B cell (primary cell): ENCODE measurements around the gene ACAP2. TPM values are rescaled to one million over a fixed set of nuclear protein-coding genes. Genes with fewer than 3 reads are reported as not detected.

ENCODE experiments used
- ATAC-seq: fragments of 200-7000 bp; cut with Tn5 transposase; one replicate; pipeline ENCODE4 v1.10.0; 2021; ENCODE audit warnings: low read depth, mild to moderate bottlenecking, moderate number of reproducible peaks, moderate library complexity
- CTCF ChIA-PET: fragments of 350-600 bp; sonication (Branson Sonifier 250); formaldehyde crosslinking; loops from one replicate; lab custom pipeline; 2021; ENCODE audit warnings: antibody characterized with exemption, inconsistent platforms; lab: Charles Lee
- POLR2A ChIA-PET: fragments of 350-600 bp; sonication (Branson Sonifier 250); formaldehyde crosslinking; loops from one replicate; lab custom pipeline; 2021; ENCODE audit warnings: antibody characterized with exemption; lab: Charles Lee
- DNase-seq: peaks from one replicate; pipeline ENCODE4 v3.0.0; 2013
- H2AFZ ChIP-seq: 2 replicates; pipeline ENCODE4 v1.6.1; 2012; ENCODE audit warnings: mild to moderate bottlenecking, low read depth, low read length; ENCODE audit not compliant: insufficient read depth, poor library complexity, severe bottlenecking
- H3K27ac ChIP-seq, 2 donors: 1 replicate in 1 of 2; 2 replicates in 1 of 2; pipeline ENCODE4 v1.5.1; 2012 to 2013; ENCODE audit warnings: low read length in 2 of 2, mild to moderate bottlenecking in 2 of 2, moderate library complexity in 1 of 2
- H3K27me3 ChIP-seq, 4 experiments: fragments of 200-600 bp in 1 of 4; sonication (generic) in 1 of 4; replicated peaks in 1 of 4; 1 replicate in 2 of 4; 2 replicates in 2 of 4; pipeline versions ENCODE4 v1.6.1 to v1.7.0; 2013 to 2016; ENCODE audit warnings: low read length in 3 of 4, mild to moderate bottlenecking in 2 of 4, mixed read lengths in 1 of 4, moderate library complexity in 1 of 4; ENCODE audit not compliant: insufficient read depth in 4 of 4, control insufficient read depth in 3 of 4; ENCODE audit errors: control extremely low read depth in 1 of 4
- H3K36me3 ChIP-seq, 2 experiments: replicated peaks in 1 of 2; 1 replicate in 1 of 2; 2 replicates in 1 of 2; pipeline versions ENCODE4 v1.6.1 to v1.7.1; 2013; ENCODE audit warnings: low read length in 1 of 2; ENCODE audit not compliant: insufficient read depth in 2 of 2, control insufficient read depth in 1 of 2; ENCODE audit errors: control extremely low read depth in 1 of 2, extremely low read depth in 1 of 2
- H3K4me1 ChIP-seq, 2 donors: fragments of 200-600 bp in 1 of 2; sonication (generic) in 1 of 2; 1 replicate in 1 of 2; 2 replicates in 1 of 2; pipeline versions ENCODE4 v1.5.1 to v1.6.1; 2013 to 2017; ENCODE audit warnings: low read length in 2 of 2; ENCODE audit not compliant: control insufficient read depth in 2 of 2, insufficient read depth in 2 of 2
- H3K4me2 ChIP-seq: replicated peaks from 2 replicates; pipeline ENCODE3; 2012; ENCODE audit warnings: mild to moderate bottlenecking, low read depth, low read length; ENCODE audit not compliant: poor library complexity, severe bottlenecking
- H3K4me3 ChIP-seq, 5 experiments: fragments of 200-600 bp in 1 of 5; sonication (generic) in 1 of 5; 1 replicate in 3 of 5; 2 replicates in 2 of 5; pipeline versions ENCODE4 v1.5.1 to v1.7.0; 2011 to 2016; ENCODE audit warnings: low read length in 4 of 5, mild to moderate bottlenecking in 4 of 5, low read depth in 2 of 5, control low read depth in 1 of 5, moderate library complexity in 1 of 5; ENCODE audit not compliant: insufficient read depth in 1 of 5; ENCODE audit errors: control extremely low read depth in 1 of 5, extremely low read depth in 1 of 5
- H3K79me2 ChIP-seq: fragments of 200-600 bp; sonication (generic); one replicate; pipeline ENCODE4 v1.6.0; 2016; ENCODE audit warnings: low read length; ENCODE audit not compliant: control insufficient read depth, insufficient read depth
- H3K9ac ChIP-seq: fragments of 200-600 bp; sonication (generic); 2 replicates; pipeline ENCODE4 v1.6.1; 2017; ENCODE audit warnings: mild to moderate bottlenecking, low read length, moderate library complexity
- H3K9me3 ChIP-seq, 3 donors: one replicate each; pipeline versions ENCODE4 v1.6.1 to v1.7.1; 2013; ENCODE audit warnings: low read length in 2 of 3; ENCODE audit not compliant: control insufficient read depth in 2 of 3, insufficient read depth in 1 of 3; ENCODE audit errors: control extremely low read depth in 1 of 3
- H4K20me1 ChIP-seq: 2 replicates; pipeline ENCODE4 v1.6.0; 2012; ENCODE audit warnings: mild to moderate bottlenecking, low read length; ENCODE audit not compliant: insufficient read depth, control insufficient read depth, poor library complexity, severe bottlenecking
- H3K27ac Mint-ChIP-seq: one replicate; pipeline ENCODE4 v1.8.0; 2021; ENCODE audit warnings: mixed read lengths
- H3K27me3 Mint-ChIP-seq: one replicate; pipeline ENCODE4 v1.8.0; 2021; ENCODE audit warnings: mixed read lengths
- H3K4me1 Mint-ChIP-seq: one replicate; pipeline ENCODE4 v1.8.0; 2021; ENCODE audit warnings: mixed read lengths
- H3K4me3 Mint-ChIP-seq: one replicate; pipeline ENCODE4 v1.8.0; 2021; ENCODE audit warnings: mixed read lengths
- H3K9me3 Mint-ChIP-seq: one replicate; pipeline ENCODE4 v1.8.0; 2022; ENCODE audit warnings: mixed read lengths; ENCODE audit not compliant: insufficient read depth
- EZH2 ChIP-seq: IDR thresholded peaks from 2 replicates; pipeline ENCODE4 v1.6.1; 2012; ENCODE audit warnings: borderline replicate concordance, low read depth, mild to moderate bottlenecking, moderate library complexity, low read length; ENCODE audit not compliant: insufficient read depth, poor library complexity, severe bottlenecking
- WGBS: methylation state at CpG from one replicate; pipeline ENCODE4 v1.1.5; 2013; ENCODE audit warnings: missing lambda C conversion rate; ENCODE audit not compliant: insufficient coverage; 5-methylcytosine and 5-hydroxymethylcytosine counted together
- intact Hi-C: fragments of 100-400 bp; cut with micrococcal nuclease; formaldehyde crosslinking; loops from one replicate; pipeline ENCODE4 v1.10.0; 2022
- polyA plus RNA-seq: library from polyadenylated mRNA; depleted of rRNA; stranded (reverse); fragments of >200 nt; gene quantifications from 2 replicates; pipeline ENCODE4 v1.2.3, GENCODE V29; 2012
- total RNA-seq, 2 donors: library from RNA; stranded (reverse); fragments of 120-200 nt in 1 of 2; gene quantifications; 1 replicate in 1 of 2; 2 replicates in 1 of 2; pipeline versions ENCODE4 v1.2.3 to v1.2.4, GENCODE V29; 2013 to 2022
- TF ChIP-seq, protein P1 (sequence below): fragments of 200-600 bp; IDR thresholded peaks from one replicate; pipeline ENCODE4 v1.8.0; 2022; ENCODE audit warnings: antibody characterized with exemption, mild to moderate bottlenecking

ACAP2 gene
- total and polyA plus RNA-seq, 2 donors (not counting 1 experiment from before 2014, with no cell fraction given), result 18.6 to 113 TPM

DNA sequence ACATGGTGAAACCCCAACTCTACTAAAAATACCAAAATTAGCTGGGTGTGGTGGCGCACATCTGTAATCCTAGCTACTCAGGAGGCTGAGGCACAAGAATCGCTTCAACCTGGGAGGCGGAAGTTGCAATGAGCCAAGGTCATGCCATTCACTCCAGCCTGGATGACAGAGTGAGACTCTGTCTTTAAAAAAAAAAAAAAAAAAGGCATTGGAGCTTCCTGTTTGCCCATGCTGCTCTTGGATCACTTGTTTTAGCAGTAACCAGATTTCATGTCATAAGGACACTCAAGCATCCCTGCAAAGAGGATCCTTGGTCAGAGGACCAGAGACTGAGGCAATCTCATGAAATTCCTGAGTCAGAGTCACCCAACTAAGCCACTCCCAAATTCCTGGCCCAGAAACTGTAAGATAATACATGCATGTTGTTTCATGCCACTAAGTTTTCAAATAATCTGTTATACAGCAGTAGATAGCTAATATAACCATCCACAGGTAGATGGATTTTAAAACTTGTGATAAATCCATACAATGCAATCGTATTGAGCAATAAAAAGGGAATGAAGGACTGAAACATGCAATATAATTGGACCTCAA lies 89.8 kb downstream of the ACAP2 start:
- Histone ChIP-seq H3K4me1 (no peaks in the 10 kb centered on the region), H3K36me3 (peaks cover 2 to 36% of the 10 kb centered on the region in 2 experiments), H2AFZ (no peak overlapping the region), H3K4me3 (no peak overlapping the region), H3K4me2 (no peak overlapping the region), H3K27ac (no peak overlapping the region), H3K9me3 (no peaks in the 10 kb centered on the region), H3K79me2 (peaks cover 85% of the 10 kb centered on the region), H3K9ac (no peak overlapping the region), H4K20me1 (peaks cover 50% of the 10 kb centered on the region), H3K27me3 (no peaks in the 10 kb centered on the region)
- no peaks in the 10 kb centered on the region for H3K27me3 Mint-ChIP-seq
- peaks cover 13% of the 10 kb centered on the region for H3K4me1 Mint-ChIP-seq
- ATAC-seq (no peak), DNase-seq (no peak)
- POLR2A ChIA-PET, result interaction anchor here (0.7 kb wide), 1 partner anchor 622 kb away, joined by 3 read pairs; no protein-coding TSS in a partner anchor
- peaks cover 2% of the 10 kb centered on the region for H3K9me3 Mint-ChIP-seq
- H3K27ac Mint-ChIP-seq, result no peak overlapping the region
- CTCF ChIA-PET, result interaction anchor here (0.8 kb wide), 1 partner anchor 909 kb away, joined by 5 read pairs; no protein-coding TSS in a partner anchor
- 96% methylated on average over 3 of the region's 4 CpGs for WGBS
- no peak overlapping the region for H3K4me3 Mint-ChIP-seq
- no peak for TF ChIP-seq EZH2
- TF ChIP-seq, protein P1, sequence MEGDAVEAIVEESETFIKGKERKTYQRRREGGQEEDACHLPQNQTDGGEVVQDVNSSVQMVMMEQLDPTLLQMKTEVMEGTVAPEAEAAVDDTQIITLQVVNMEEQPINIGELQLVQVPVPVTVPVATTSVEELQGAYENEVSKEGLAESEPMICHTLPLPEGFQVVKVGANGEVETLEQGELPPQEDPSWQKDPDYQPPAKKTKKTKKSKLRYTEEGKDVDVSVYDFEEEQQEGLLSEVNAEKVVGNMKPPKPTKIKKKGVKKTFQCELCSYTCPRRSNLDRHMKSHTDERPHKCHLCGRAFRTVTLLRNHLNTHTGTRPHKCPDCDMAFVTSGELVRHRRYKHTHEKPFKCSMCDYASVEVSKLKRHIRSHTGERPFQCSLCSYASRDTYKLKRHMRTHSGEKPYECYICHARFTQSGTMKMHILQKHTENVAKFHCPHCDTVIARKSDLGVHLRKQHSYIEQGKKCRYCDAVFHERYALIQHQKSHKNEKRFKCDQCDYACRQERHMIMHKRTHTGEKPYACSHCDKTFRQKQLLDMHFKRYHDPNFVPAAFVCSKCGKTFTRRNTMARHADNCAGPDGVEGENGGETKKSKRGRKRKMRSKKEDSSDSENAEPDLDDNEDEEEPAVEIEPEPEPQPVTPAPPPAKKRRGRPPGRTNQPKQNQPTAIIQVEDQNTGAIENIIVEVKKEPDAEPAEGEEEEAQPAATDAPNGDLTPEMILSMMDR, result no peak
- intact Hi-C loops, result no loop called here

DNA sequence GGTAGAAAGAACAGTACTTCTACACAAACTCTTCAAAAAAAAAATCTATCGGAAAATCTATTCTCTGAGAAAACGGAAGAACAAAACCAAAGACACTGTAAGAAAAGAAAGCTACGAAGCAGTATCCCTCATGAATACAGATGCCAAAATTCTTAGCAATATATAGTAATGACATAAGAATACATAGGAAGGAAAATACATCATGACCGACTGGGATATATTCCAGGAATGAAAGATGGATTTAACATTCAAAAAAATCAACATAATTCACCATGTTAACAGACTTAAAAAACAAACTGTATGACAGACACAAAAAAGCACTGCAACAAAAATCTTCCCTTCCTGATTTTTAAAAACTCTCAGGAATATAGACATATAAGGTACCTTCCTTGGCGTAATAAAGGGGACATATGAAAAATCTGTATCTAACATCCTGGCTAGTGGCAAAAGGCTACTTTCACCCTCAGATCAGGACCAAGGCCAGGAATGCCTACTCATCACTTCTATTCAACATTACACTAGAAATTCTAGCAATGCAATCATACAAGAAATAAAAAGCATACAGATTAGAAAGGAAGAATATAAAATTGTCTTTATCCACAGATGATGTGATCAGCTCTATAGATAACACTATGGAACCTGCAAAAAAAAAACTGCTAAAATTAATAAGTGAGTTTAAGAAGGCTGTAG lies 94.2 kb downstream of the ACAP2 start:
- ChIA-PET CTCF (no interaction called here), POLR2A (interaction anchor here (0.6 kb wide), 1 partner anchor 28 kb away, joined by 3 read pairs; no protein-coding TSS in a partner anchor)
- Histone ChIP-seq H3K27me3 (no peaks in the 10 kb centered on the region), H3K79me2 (peaks cover 64% of the 10 kb centered on the region), H4K20me1 (peaks cover 26% of the 10 kb centered on the region), H3K27ac (no peak overlapping the region), H3K4me2 (no peak overlapping the region), H3K4me1 (no peaks in the 10 kb centered on the region), H3K4me3 (no peak overlapping the region), H3K9ac (no peak overlapping the region), H3K9me3 (no peaks in the 10 kb centered on the region), H2AFZ (no peak overlapping the region), H3K36me3 (peaks cover 5 to 16% of the 10 kb centered on the region in 2 experiments)
- H3K4me1 Mint-ChIP-seq, result peaks cover 9% of the 10 kb centered on the region
- H3K9me3 Mint-ChIP-seq, result no peaks in the 10 kb centered on the region
- intact Hi-C loops, result no loop called here
- 100% methylated on average over 1 of the region's 5 CpGs for WGBS
- ATAC-seq, result no peak
- H3K27ac Mint-ChIP-seq, result no peak overlapping the region
- H3K4me3 Mint-ChIP-seq, result no peak overlapping the region
- no peak for DNase-seq
- TF ChIP-seq EZH2, result no peak
- TF ChIP-seq, protein P1, result no peak
- no peaks in the 10 kb centered on the region for H3K27me3 Mint-ChIP-seq
